Panc1 (cell line): ENCODE results near the gene CACNA1B. TPM values are rescaled to one million over a fixed set of nuclear protein-coding genes. Genes with fewer than 3 reads are reported as not detected.

Experiments used
- ATAC-seq: fragments of 200-7000 bp; cut with Tn5 transposase; 2 replicates; pipeline ENCODE4 v1.9.1; 2020; ENCODE audit warnings: mild to moderate bottlenecking, moderate library complexity
- BruUV-seq: library from RNA; stranded (reverse); fragments of 400-500 nt; replicated peaks from 2 replicates; lab custom pipeline; 2021; lab: Mats Ljungman, UMichigan
- CTCF ChIA-PET: fragments of 300-600 bp; sonication (Branson Sonifier 250); formaldehyde crosslinking; loops from one replicate; lab custom pipeline; 2022; ENCODE audit warnings: antibody characterized with exemption; lab: Charles Lee
- POLR2A ChIA-PET: fragments of 300-600 bp; sonication (Branson Sonifier 250); formaldehyde crosslinking; loops from one replicate; lab custom pipeline; 2022; ENCODE audit warnings: antibody characterized with exemption; lab: Charles Lee
- DNase-seq: peaks from one replicate; pipeline ENCODE4 v3.0.0-alpha.2; 2010; ENCODE audit warnings: low read depth, low spot score
- H3K27ac ChIP-seq: 2 replicates; pipeline ENCODE4 v1.5.1; 2011; ENCODE audit warnings: mild to moderate bottlenecking, low read length, inconsistent platforms
- H3K27me3 ChIP-seq: fragments of 200-500 bp; sonication (Bioruptor generic); 2 replicates; pipeline ENCODE4 v1.6.0; 2014; ENCODE audit warnings: low read length, inconsistent platforms; ENCODE audit not compliant: control insufficient read depth, insufficient read depth
- H3K36me3 ChIP-seq: fragments of 200-500 bp; sonication (Bioruptor generic); 2 replicates; pipeline ENCODE4 v1.5.1; 2014; ENCODE audit warnings: inconsistent platforms, mild to moderate bottlenecking, low read length, moderate library complexity; ENCODE audit not compliant: control insufficient read depth, insufficient read depth
- H3K4me1 ChIP-seq: 2 replicates; pipeline ENCODE4 v1.5.1; 2011; ENCODE audit warnings: inconsistent platforms, mild to moderate bottlenecking, low read length, moderate library complexity; ENCODE audit not compliant: control insufficient read depth, insufficient read depth
- H3K4me3 ChIP-seq, 2 experiments: 2 replicates each; pipeline ENCODE4 v1.5.1; 2011 to 2012; ENCODE audit warnings: low read depth in 2 of 2, low read length in 2 of 2, mild to moderate bottlenecking in 2 of 2, inconsistent platforms in 1 of 2, moderate library complexity in 1 of 2
- H3K9me3 ChIP-seq: fragments of 200-500 bp; sonication (Bioruptor generic); 2 replicates; pipeline ENCODE4 v1.5.1; 2014; ENCODE audit warnings: low read depth, mild to moderate bottlenecking, inconsistent platforms, low read length, moderate library complexity; ENCODE audit not compliant: control insufficient read depth, insufficient read depth
- POLR2AphosphoS5 ChIP-seq: IDR thresholded peaks from 2 replicates; pipeline ENCODE4 v1.6.1; 2012; ENCODE audit warnings: mild to moderate bottlenecking, low read depth, low read length, moderate library complexity
- SIN3A ChIP-seq: IDR thresholded peaks from 2 replicates; pipeline ENCODE4 v1.6.1; 2012; ENCODE audit warnings: low read depth, mild to moderate bottlenecking, low read length, moderate library complexity, borderline replicate concordance; ENCODE audit not compliant: insufficient read depth
- TCF7L2 ChIP-seq: IDR thresholded peaks from 2 replicates; pipeline ENCODE4 v1.6.1; 2011; ENCODE audit warnings: mild to moderate bottlenecking, low read depth, low read length, inconsistent platforms
- in situ Hi-C: cut with HindIII; loops from 2 replicates; pipeline ENCODE4 v1.10.0; 2016; ENCODE audit warnings: low sequenced_read_pairs, low pct_unique_long_range_greater_than_20kb
- intact Hi-C: fragments of 100-400 bp; cut with micrococcal nuclease; formaldehyde crosslinking; loops from one replicate; pipeline ENCODE4 v1.10.0; 2022; ENCODE audit not compliant: unreplicated experiment
- total RNA-seq: library from RNA; stranded (reverse); gene quantifications from one replicate; pipeline ENCODE4 v1.2.1, GENCODE V29; 2021; ENCODE audit not compliant: unreplicated experiment
- TF ChIP-seq, protein P1 (sequence below): fragments of 450-650 bp; IDR thresholded peaks from 2 replicates; pipeline ENCODE4 v1.5.1; 2017; ENCODE audit warnings: mild to moderate bottlenecking
- TF ChIP-seq, protein P2 (sequence below), 2 experiments: IDR thresholded peaks; 2 replicates each; pipeline ENCODE4 v1.6.1; 2011 to 2012; ENCODE audit warnings: low read depth in 2 of 2, control low read depth in 1 of 2, low read length in 1 of 2, mild to moderate bottlenecking in 1 of 2, moderate library complexity in 1 of 2; ENCODE audit not compliant: insufficient read depth in 1 of 2

CACNA1B gene
- total RNA-seq, 1 experiment from 2014 or later: 0.49 TPM

DNA sequence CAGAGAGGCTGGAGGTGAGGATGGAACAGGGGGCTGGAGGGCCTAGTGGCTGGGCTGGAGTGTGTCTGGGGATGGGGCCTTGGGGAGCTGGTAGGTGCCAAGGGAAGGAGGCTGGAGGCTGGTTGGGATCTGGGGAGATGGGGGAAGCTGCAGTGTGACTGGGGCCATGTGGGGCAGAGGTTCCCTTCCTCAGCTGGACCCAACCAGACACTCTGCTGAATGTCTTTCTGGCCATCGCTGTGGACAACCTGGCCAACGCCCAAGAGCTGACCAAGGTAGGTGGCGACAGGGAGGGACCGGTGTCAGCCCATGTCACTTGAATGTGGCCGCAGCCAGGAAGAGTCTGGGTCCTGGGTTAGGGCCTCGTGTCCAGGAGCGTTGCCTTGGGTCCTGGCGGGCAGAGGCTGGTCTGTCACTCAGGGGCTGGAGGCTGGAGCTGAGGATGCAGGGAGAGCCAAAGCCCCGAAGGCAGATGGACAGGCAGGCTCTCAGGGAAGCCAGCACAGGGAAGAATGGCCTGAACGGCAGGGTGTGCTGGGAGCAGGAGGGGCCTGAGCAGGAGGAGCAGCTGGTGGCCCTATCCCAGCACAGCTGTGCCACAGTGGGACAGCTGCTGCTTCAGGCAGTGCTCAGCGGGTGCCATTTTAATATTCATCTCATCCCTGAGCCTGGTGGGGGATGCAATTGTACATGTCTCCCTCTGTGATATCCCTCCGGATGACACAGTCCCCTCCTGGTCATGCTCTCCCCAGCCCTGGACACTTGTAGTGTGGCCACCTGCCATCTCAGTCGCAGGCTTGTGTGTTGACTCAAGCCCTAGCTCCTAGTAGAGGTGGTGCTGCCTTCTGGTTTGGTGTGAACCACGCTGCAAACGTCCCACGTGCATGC is 132.5 kb downstream of the CACNA1B start:
- ATAC-seq (no peak), DNase-seq (no peak)
- ChIA-PET CTCF (no interaction called here), POLR2A (no interaction called here)
- Histone ChIP-seq H3K27ac (no peak overlapping the region), H3K36me3 (no peaks in the 10 kb centered on the region), H3K4me1 (no peaks in the 10 kb centered on the region), H3K4me3 (no peak overlapping the region), H3K27me3 (no peaks in the 10 kb centered on the region), H3K9me3 (no peaks in the 10 kb centered on the region)
- intact Hi-C loops: no loop called here
- TF ChIP-seq TCF7L2 (no peak), POLR2AphosphoS5 (no peak), SIN3A (no peak)
- TF ChIP-seq, protein P1, sequence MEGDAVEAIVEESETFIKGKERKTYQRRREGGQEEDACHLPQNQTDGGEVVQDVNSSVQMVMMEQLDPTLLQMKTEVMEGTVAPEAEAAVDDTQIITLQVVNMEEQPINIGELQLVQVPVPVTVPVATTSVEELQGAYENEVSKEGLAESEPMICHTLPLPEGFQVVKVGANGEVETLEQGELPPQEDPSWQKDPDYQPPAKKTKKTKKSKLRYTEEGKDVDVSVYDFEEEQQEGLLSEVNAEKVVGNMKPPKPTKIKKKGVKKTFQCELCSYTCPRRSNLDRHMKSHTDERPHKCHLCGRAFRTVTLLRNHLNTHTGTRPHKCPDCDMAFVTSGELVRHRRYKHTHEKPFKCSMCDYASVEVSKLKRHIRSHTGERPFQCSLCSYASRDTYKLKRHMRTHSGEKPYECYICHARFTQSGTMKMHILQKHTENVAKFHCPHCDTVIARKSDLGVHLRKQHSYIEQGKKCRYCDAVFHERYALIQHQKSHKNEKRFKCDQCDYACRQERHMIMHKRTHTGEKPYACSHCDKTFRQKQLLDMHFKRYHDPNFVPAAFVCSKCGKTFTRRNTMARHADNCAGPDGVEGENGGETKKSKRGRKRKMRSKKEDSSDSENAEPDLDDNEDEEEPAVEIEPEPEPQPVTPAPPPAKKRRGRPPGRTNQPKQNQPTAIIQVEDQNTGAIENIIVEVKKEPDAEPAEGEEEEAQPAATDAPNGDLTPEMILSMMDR: no peak
- TF ChIP-seq, protein P2, sequence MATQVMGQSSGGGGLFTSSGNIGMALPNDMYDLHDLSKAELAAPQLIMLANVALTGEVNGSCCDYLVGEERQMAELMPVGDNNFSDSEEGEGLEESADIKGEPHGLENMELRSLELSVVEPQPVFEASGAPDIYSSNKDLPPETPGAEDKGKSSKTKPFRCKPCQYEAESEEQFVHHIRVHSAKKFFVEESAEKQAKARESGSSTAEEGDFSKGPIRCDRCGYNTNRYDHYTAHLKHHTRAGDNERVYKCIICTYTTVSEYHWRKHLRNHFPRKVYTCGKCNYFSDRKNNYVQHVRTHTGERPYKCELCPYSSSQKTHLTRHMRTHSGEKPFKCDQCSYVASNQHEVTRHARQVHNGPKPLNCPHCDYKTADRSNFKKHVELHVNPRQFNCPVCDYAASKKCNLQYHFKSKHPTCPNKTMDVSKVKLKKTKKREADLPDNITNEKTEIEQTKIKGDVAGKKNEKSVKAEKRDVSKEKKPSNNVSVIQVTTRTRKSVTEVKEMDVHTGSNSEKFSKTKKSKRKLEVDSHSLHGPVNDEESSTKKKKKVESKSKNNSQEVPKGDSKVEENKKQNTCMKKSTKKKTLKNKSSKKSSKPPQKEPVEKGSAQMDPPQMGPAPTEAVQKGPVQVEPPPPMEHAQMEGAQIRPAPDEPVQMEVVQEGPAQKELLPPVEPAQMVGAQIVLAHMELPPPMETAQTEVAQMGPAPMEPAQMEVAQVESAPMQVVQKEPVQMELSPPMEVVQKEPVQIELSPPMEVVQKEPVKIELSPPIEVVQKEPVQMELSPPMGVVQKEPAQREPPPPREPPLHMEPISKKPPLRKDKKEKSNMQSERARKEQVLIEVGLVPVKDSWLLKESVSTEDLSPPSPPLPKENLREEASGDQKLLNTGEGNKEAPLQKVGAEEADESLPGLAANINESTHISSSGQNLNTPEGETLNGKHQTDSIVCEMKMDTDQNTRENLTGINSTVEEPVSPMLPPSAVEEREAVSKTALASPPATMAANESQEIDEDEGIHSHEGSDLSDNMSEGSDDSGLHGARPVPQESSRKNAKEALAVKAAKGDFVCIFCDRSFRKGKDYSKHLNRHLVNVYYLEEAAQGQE (IDR thresholded peaks at IDR 0.05; ENCODE audit: insufficient read depth in 1 of 2, low read depth in 2 of 2, low read length in 1 of 2): no peak
- in situ Hi-C loops: no loop called here
- no TSS peak for BruUV-seq

DNA sequence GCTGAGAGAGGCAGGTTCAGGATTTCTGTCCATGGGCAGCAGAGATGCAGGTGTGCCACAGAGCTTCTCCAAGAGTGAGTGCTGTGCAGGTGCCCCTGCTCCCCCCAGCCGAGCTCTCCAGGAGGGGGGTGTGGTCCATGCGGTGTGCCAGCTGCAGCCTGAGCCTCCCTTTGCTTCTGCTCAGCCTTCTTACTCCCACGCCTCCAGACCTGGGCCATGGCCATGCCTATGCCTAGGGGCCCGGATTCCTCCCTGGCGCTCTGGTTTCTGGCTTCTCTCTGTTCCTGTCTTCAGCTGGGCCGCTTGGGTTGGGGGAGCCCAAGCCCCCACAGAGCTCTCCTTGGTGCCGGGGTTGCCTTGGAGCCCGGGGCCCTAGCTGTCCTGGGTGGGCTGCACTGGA is 133.3 kb downstream of the CACNA1B start:
- ChIA-PET CTCF (no interaction called here), POLR2A (no interaction called here)
- no peaks in the 10 kb centered on the region for H3K36me3 ChIP-seq
- no peaks in the 10 kb centered on the region for H3K4me1 ChIP-seq
- H3K27me3 ChIP-seq: no peaks in the 10 kb centered on the region
- DNase-seq (no peak), ATAC-seq (no peak)
- H3K27ac ChIP-seq: no peak overlapping the region
- TF ChIP-seq TCF7L2 (no peak), SIN3A (no peak), POLR2AphosphoS5 (no peak)
- TF ChIP-seq, protein P1: no peak
- TF ChIP-seq, protein P2 (IDR thresholded peaks at IDR 0.05; ENCODE audit: insufficient read depth in 1 of 2, low read depth in 2 of 2, low read length in 1 of 2): no peak
- in situ Hi-C loops: no loop called here
- H3K4me3 ChIP-seq: no peak overlapping the region
- intact Hi-C loops: no loop called here
- no TSS peak for BruUV-seq
- H3K9me3 ChIP-seq: no peaks in the 10 kb centered on the region
